Skeletal muscle tissue (tissue), 4 donors: ENCODE results near the gene APPL2. TPM values are rescaled to one million over a fixed set of nuclear protein-coding genes. Genes with fewer than 3 reads are reported as not detected.

Experiments
- H3K27ac ChIP-seq: one replicate; pipeline ENCODE4 v1.7.0; 2013; ENCODE audit warnings: mild to moderate bottlenecking, low read depth, low read length, inconsistent platforms
- H3K27me3 ChIP-seq, 3 donors: one replicate each; pipeline ENCODE4 v1.7.0; 2013; ENCODE audit warnings: low read length in 3 of 3; ENCODE audit not compliant: control insufficient read depth in 3 of 3, insufficient read depth in 3 of 3
- H3K36me3 ChIP-seq, 3 donors: one replicate each; pipeline ENCODE4 v1.7.0; 2013; ENCODE audit warnings: low read length in 3 of 3; ENCODE audit not compliant: control insufficient read depth in 3 of 3, insufficient read depth in 3 of 3
- H3K4me1 ChIP-seq, 3 donors: one replicate each; pipeline ENCODE4 v1.7.0; 2013; ENCODE audit warnings: low read length in 3 of 3, mild to moderate bottlenecking in 3 of 3; ENCODE audit not compliant: control insufficient read depth in 3 of 3, insufficient read depth in 3 of 3
- H3K4me3 ChIP-seq, 3 donors: one replicate each; pipeline ENCODE4 v1.7.0; 2013; ENCODE audit warnings: low read length in 3 of 3
- H3K9ac ChIP-seq, 3 donors: one replicate each; pipeline ENCODE4 v1.7.0; 2013; ENCODE audit warnings: low read length in 3 of 3, mild to moderate bottlenecking in 3 of 3, moderate library complexity in 2 of 3, low read depth in 1 of 3
- H3K9me3 ChIP-seq, 3 donors: one replicate each; pipeline ENCODE4 v1.7.0; 2013; ENCODE audit warnings: low read length in 3 of 3; ENCODE audit not compliant: control insufficient read depth in 3 of 3
- total RNA-seq: library from RNA; depleted of rRNA; stranded (reverse); fragments of >200 nt; gene quantifications from one replicate; pipeline ENCODE4 v1.2.3, GENCODE V29; 2014
- donor health status: Osteomylitis.

APPL2 gene
- total RNA-seq, 1 donor from 2014 or later = 27.1 TPM

- no peaks in the 10 kb centered on the region for H3K27me3 ChIP-seq
- H3K27ac ChIP-seq = no peak overlapping the region
- H3K36me3 ChIP-seq = no peaks in the 10 kb centered on the region
- peaks cover 16 to 33% (median 27%) of the 10 kb centered on the region in 3 donors for H3K4me1 ChIP-seq
- no peak overlapping the region for H3K4me3 ChIP-seq
- H3K9ac ChIP-seq = no peak overlapping the region
- no peaks in the 10 kb centered on the region for H3K9me3 ChIP-seq
Observed at GRCh38 chr12:105237666-105238065, 1.7 kb upstream of the APPL2 start.

GRCh38 chr12:105235281-105235731 lies 668 bp downstream of the APPL2 start:
- H3K9ac ChIP-seq = peak overlapping the region; percentile 81 to 90 (median 89)
- peak overlapping the region; percentile 87 for H3K27ac ChIP-seq
- H3K4me3 ChIP-seq = peak overlapping the region; percentile 78 to 92 (median 89)
- H3K4me1 ChIP-seq = peaks cover 18 to 46% (median 34%) of the 10 kb centered on the region in 3 donors
- H3K36me3 ChIP-seq = peaks cover 0 to 3% (median 0%) of the 10 kb centered on the region in 3 donors
- no peaks in the 10 kb centered on the region for H3K9me3 ChIP-seq
- H3K27me3 ChIP-seq = no peaks in the 10 kb centered on the region

GRCh38 chr12:105234197-105234596 lies 1.8 kb downstream of the APPL2 start:
- H3K27ac ChIP-seq = peak overlapping the region; percentile 87
- peaks cover 0 to 3% (median 0%) of the 10 kb centered on the region in 3 donors for H3K36me3 ChIP-seq
- peak overlapping the region; percentile 78 to 92 (median 89) for H3K4me3 ChIP-seq
- H3K9ac ChIP-seq = peak overlapping the region; percentile 81 to 90 (median 89)
- H3K4me1 ChIP-seq = peaks cover 18 to 46% (median 34%) of the 10 kb centered on the region in 3 donors
- no peaks in the 10 kb centered on the region for H3K9me3 ChIP-seq
- H3K27me3 ChIP-seq = no peaks in the 10 kb centered on the region

GRCh38 chr12:105233041-105233905 lies 2.7 kb downstream of the APPL2 start:
- Histone ChIP-seq H3K4me3 (peak overlapping the region in 1 of 3 donors; percentile 1), H3K27ac (peak overlapping the region; percentile 87), H3K4me1 (peaks cover 18 to 46% (median 36%) of the 10 kb centered on the region in 3 donors), H3K9me3 (no peaks in the 10 kb centered on the region), H3K36me3 (peaks cover 0 to 10% (median 7%) of the 10 kb centered on the region in 3 donors), H3K9ac (peak overlapping the region; percentile 17 to 81 (median 35)), H3K27me3 (no peaks in the 10 kb centered on the region)

GRCh38 chr12:105231396-105231795 lies 4.6 kb downstream of the APPL2 start:
- Histone ChIP-seq H3K4me3 (no peak overlapping the region), H3K9me3 (no peaks in the 10 kb centered on the region), H3K36me3 (peaks cover 3 to 18% (median 16%) of the 10 kb centered on the region in 3 donors), H3K9ac (no peak overlapping the region), H3K27me3 (no peaks in the 10 kb centered on the region), H3K4me1 (peaks cover 19 to 43% (median 34%) of the 10 kb centered on the region in 3 donors), H3K27ac (no peak overlapping the region)

- Histone ChIP-seq H3K27ac (peak overlapping the region; percentile 37), H3K9ac (no peak overlapping the region), H3K4me1 (peaks cover 19 to 39% (median 35%) of the 10 kb centered on the region in 3 donors), H3K27me3 (no peaks in the 10 kb centered on the region), H3K9me3 (no peaks in the 10 kb centered on the region), H3K4me3 (no peak overlapping the region), H3K36me3 (peaks cover 3 to 18% (median 16%) of the 10 kb centered on the region in 3 donors)
Observed at GRCh38 chr12:105229371-105229770, 6.6 kb downstream of the APPL2 start.

GRCh38 chr12:105228966-105229365 lies 7.0 kb downstream of the APPL2 start:
- Histone ChIP-seq H3K4me3 (no peak overlapping the region), H3K27me3 (no peaks in the 10 kb centered on the region), H3K9me3 (no peaks in the 10 kb centered on the region), H3K36me3 (peaks cover 3 to 18% (median 16%) of the 10 kb centered on the region in 3 donors), H3K4me1 (peaks cover 16 to 38% (median 31%) of the 10 kb centered on the region in 3 donors), H3K9ac (no peak overlapping the region), H3K27ac (peak overlapping the region; percentile 37)

- H3K4me1 ChIP-seq = peaks cover 16 to 36% (median 30%) of the 10 kb centered on the region in 3 donors
- no peaks in the 10 kb centered on the region for H3K9me3 ChIP-seq
- no peak overlapping the region for H3K27ac ChIP-seq
- no peak overlapping the region for H3K4me3 ChIP-seq
- H3K9ac ChIP-seq = no peak overlapping the region
- peaks cover 3 to 18% (median 16%) of the 10 kb centered on the region in 3 donors for H3K36me3 ChIP-seq
- no peaks in the 10 kb centered on the region for H3K27me3 ChIP-seq
Observed at GRCh38 chr12:105228494-105228893, 7.5 kb downstream of the APPL2 start.

GRCh38 chr12:105227879-105228278 lies 8.1 kb downstream of the APPL2 start:
- no peak overlapping the region for H3K9ac ChIP-seq
- H3K27ac ChIP-seq = no peak overlapping the region
- no peaks in the 10 kb centered on the region for H3K27me3 ChIP-seq
- H3K36me3 ChIP-seq = peaks cover 3 to 21% (median 18%) of the 10 kb centered on the region in 3 donors
- H3K4me3 ChIP-seq = no peak overlapping the region
- H3K9me3 ChIP-seq = no peaks in the 10 kb centered on the region
- H3K4me1 ChIP-seq = peaks cover 13 to 35% (median 24%) of the 10 kb centered on the region in 3 donors

GRCh38 chr12:105226219-105226618 lies 9.8 kb downstream of the APPL2 start:
- Histone ChIP-seq H3K9me3 (no peaks in the 10 kb centered on the region), H3K27ac (peak overlapping the region; percentile 72), H3K4me3 (peak overlapping the region in 1 of 3 donors; percentile 22), H3K27me3 (no peaks in the 10 kb centered on the region), H3K4me1 (peaks cover 13 to 30% (median 15%) of the 10 kb centered on the region in 3 donors), H3K9ac (peak overlapping the region in 1 of 3 donors; percentile 54), H3K36me3 (peaks cover 10 to 36% (median 18%) of the 10 kb centered on the region in 3 donors)
